Immature natural killer cell (primary cell): ENCODE data around the gene SLC22A23. TPM values are rescaled to one million over a fixed set of nuclear protein-coding genes. Genes with fewer than 3 reads are reported as not detected.

Experiments used
- DNase-seq, 3 donors: peaks; one replicate each; pipeline ENCODE4 v3.0.0; 2022; ENCODE audit warnings: mixed read lengths in 1 of 3
- H3K27ac Mint-ChIP-seq, 6 donors: one replicate each; pipeline ENCODE4 v1.8.0; 2020; ENCODE audit warnings: mixed read lengths in 6 of 6, mild to moderate bottlenecking in 5 of 6, inconsistent platforms in 4 of 6, moderate library complexity in 3 of 6
- H3K27me3 Mint-ChIP-seq, 3 donors: one replicate each; pipeline ENCODE4 v1.8.0; 2020 to 2021; ENCODE audit warnings: low read depth in 3 of 3, mild to moderate bottlenecking in 3 of 3, mixed read lengths in 3 of 3, moderate library complexity in 3 of 3, inconsistent platforms in 1 of 3
- H3K36me3 Mint-ChIP-seq, 3 donors: one replicate each; pipeline ENCODE4 v1.8.0; 2020; ENCODE audit warnings: mixed read lengths in 3 of 3, inconsistent platforms in 2 of 3, mild to moderate bottlenecking in 2 of 3
- H3K4me1 Mint-ChIP-seq, 2 donors: one replicate each; pipeline ENCODE4 v1.8.0; 2020; ENCODE audit warnings: inconsistent platforms in 2 of 2, mild to moderate bottlenecking in 2 of 2, mixed read lengths in 2 of 2, moderate library complexity in 1 of 2
- H3K4me3 Mint-ChIP-seq, 5 donors: one replicate each; pipeline ENCODE4 v1.8.0; 2020; ENCODE audit warnings: mild to moderate bottlenecking in 5 of 5, mixed read lengths in 5 of 5, inconsistent platforms in 3 of 5, moderate library complexity in 3 of 5
- H3K9me3 Mint-ChIP-seq, 6 donors: one replicate each; pipeline ENCODE4 v1.8.0; 2020; ENCODE audit warnings: mild to moderate bottlenecking in 6 of 6, mixed read lengths in 6 of 6, inconsistent platforms in 4 of 6, moderate library complexity in 3 of 6
- polyA plus RNA-seq, 3 donors: library from polyadenylated mRNA; unstranded; fragments of 300-500 nt; fragmentation: Illumina TruSeq; gene quantifications; one replicate each; pipeline ENCODE4 v1.2.3, GENCODE V29; 2021

SLC22A23 gene
- polyA plus RNA-seq, 3 donors from 2014 or later, result 0.14 to 0.21 TPM; not detected in 1

DNA sequence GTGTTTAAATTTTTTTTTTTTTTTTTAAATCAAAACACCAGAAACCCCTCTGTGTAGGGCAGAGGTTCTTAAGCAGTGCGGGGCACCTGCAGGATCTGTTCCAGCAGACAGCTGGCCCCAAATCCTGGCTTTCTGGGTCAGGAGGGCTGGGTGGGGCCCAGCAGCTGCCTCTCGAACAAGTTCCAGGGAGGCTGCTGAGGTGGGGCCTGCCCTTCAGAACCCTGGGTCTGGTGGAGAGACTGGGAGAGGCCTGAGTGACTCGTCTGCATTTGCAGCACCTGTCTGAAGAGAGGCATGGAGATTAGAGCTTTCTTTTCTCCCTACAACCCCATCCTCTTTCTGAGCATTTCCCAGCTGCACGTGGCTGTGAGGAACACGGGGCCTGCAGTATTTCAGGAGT lies 189.7 kb downstream of the SLC22A23 start:
- Mint-ChIP-seq H3K4me1 (peaks cover 21 to 26% of the 10 kb centered on the region in 2 donors), H3K9me3 (no peaks in the 10 kb centered on the region), H3K27ac (no peak overlapping the region), H3K27me3 (peaks cover 0 to 2% (median 0%) of the 10 kb centered on the region in 3 donors), H3K4me3 (no peak overlapping the region), H3K36me3 (peaks cover 14 to 23% (median 22%) of the 10 kb centered on the region in 3 donors)
- DNase-seq, result no peak

GRCh38 chr6:3266170-3266569 lies 190.7 kb downstream of the SLC22A23 start:
- H3K27ac Mint-ChIP-seq, result no peak overlapping the region
- DNase-seq, result no peak
- H3K27me3 Mint-ChIP-seq, result peaks cover 0 to 2% (median 0%) of the 10 kb centered on the region in 3 donors
- H3K4me1 Mint-ChIP-seq, result peaks cover 30 to 36% of the 10 kb centered on the region in 2 donors
- H3K36me3 Mint-ChIP-seq, result peaks cover 14 to 23% (median 22%) of the 10 kb centered on the region in 3 donors
- H3K4me3 Mint-ChIP-seq, result no peak overlapping the region
- no peaks in the 10 kb centered on the region for H3K9me3 Mint-ChIP-seq

- Mint-ChIP-seq H3K36me3 (peaks cover 11 to 18% (median 18%) of the 10 kb centered on the region in 3 donors), H3K9me3 (no peaks in the 10 kb centered on the region), H3K27ac (no peak overlapping the region), H3K4me1 (peaks cover 35 to 41% of the 10 kb centered on the region in 2 donors), H3K27me3 (peaks cover 0 to 2% (median 0%) of the 10 kb centered on the region in 3 donors), H3K4me3 (no peak overlapping the region)
- DNase-seq, result no peak
These were observed 191.2 kb downstream of the SLC22A23 start for GRCh38 chr6:3265671-3266070.

DNA sequence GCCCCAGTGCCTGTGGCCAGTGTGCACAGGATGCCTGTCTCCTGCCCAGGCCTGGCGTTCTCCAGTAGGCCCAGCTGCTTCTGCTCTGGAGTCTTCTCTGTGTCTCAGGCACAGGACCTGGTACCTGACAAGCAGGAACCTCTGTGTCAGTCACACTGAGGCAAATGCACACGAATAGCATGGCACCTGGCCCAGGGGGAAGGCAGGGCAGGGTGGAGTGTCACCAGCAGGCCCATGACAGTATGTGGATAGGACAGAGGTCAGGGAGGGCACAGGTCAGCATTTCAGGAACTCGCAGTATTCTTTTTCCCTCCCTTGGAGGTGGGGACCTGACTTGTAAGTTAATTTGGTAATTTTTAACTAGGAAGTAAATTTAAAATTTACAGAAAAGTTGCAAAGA lies 192.5 kb downstream of the SLC22A23 start:
- Mint-ChIP-seq H3K27me3 (peaks cover 0 to 4% (median 3%) of the 10 kb centered on the region in 3 donors), H3K36me3 (peaks cover 7 to 23% (median 12%) of the 10 kb centered on the region in 3 donors), H3K9me3 (no peaks in the 10 kb centered on the region), H3K4me1 (peaks cover 47 to 54% of the 10 kb centered on the region in 2 donors), H3K27ac (no peak overlapping the region), H3K4me3 (no peak overlapping the region)
- DNase-seq, result no peak

- H3K9me3 Mint-ChIP-seq, result no peaks in the 10 kb centered on the region
- H3K4me3 Mint-ChIP-seq, result peak overlapping the region in 1 of 5 donors; percentile 16
- no peak for DNase-seq
- peaks cover 0 to 5% (median 4%) of the 10 kb centered on the region in 3 donors for H3K27me3 Mint-ChIP-seq
- peaks cover 0 to 14% (median 5%) of the 10 kb centered on the region in 3 donors for H3K36me3 Mint-ChIP-seq
- peaks cover 44 to 49% of the 10 kb centered on the region in 2 donors for H3K4me1 Mint-ChIP-seq
- H3K27ac Mint-ChIP-seq, result no peak overlapping the region
These were observed 193.8 kb downstream of the SLC22A23 start for GRCh38 chr6:3263096-3263495.

- Mint-ChIP-seq H3K9me3 (no peaks in the 10 kb centered on the region), H3K4me3 (peak overlapping the region in 1 of 5 donors; percentile 50), H3K27ac (no peak overlapping the region), H3K4me1 (peaks cover 40 to 42% of the 10 kb centered on the region in 2 donors), H3K27me3 (peaks cover under 1 to 5% (median 4%) of the 10 kb centered on the region in 3 donors), H3K36me3 (peaks cover 0 to 10% (median 5%) of the 10 kb centered on the region in 3 donors)
- no peak for DNase-seq
These were observed 194.9 kb downstream of the SLC22A23 start for GRCh38 chr6:3261921-3262320.

DNA sequence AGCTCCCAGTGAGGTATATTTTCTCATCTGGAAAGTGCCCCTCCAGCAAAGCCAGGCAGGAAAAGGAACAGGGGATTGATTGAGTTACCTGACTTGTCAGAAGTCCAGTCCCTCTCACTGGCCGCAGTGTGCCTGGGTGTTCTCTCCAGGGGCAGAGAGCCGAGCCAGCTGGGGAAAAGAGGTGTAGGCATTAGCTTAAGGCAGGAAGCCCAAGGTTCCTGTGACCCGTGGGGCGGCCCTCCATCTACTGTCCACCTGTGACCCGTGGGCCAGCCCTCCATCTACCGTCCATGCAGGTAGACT lies 195.4 kb downstream of the SLC22A23 start:
- H3K27ac Mint-ChIP-seq, result no peak overlapping the region
- DNase-seq, result no peak
- peaks cover 3 to 5% (median 5%) of the 10 kb centered on the region in 3 donors for H3K27me3 Mint-ChIP-seq
- peaks cover 39 to 42% of the 10 kb centered on the region in 2 donors for H3K4me1 Mint-ChIP-seq
- peaks cover 0 to 10% (median 4%) of the 10 kb centered on the region in 3 donors for H3K36me3 Mint-ChIP-seq
- H3K9me3 Mint-ChIP-seq, result no peaks in the 10 kb centered on the region
- peak overlapping the region in 3 of 5 donors; percentile 62 to 94 (median 92) for H3K4me3 Mint-ChIP-seq

DNA sequence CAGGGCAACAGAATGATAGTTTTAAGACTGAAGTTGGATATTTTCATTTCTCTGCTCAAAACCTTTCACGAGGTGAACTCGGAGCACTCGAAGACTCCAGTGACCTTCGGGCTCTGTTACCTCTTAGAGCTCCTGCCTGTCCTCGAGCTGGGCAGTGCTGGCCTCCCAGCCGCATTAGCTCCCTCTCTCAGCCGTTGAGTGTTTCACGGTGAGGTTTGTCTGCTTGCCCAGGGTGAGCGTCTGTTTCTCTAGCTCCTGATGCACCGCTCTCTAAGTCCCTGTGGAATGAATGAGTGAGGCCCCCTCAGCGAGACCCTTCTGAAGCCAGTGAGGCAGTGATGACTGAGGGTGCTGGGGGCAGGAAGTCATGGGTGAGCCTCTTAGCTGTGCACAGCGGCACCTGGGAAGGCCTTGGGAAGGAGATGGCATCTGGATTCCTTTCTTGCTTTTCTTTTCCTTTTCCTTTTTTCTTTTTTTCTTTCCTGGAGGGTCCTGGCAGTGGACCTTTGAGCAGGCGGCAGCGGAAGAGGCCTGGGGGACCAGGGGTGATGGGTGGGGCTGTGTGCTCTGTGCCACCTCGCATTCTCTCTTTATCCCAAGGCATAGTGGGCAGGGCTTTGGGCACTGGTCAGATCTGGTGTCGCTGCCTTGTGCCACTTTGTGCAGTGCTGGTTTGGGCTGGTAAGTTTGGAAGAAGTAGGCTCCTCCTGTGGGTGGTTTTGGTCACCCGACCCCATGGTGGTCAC lies 195.9 kb downstream of the SLC22A23 start:
- peaks cover 0 to 10% (median 0%) of the 10 kb centered on the region in 3 donors for H3K36me3 Mint-ChIP-seq
- H3K27me3 Mint-ChIP-seq, result peaks cover 3 to 5% (median 5%) of the 10 kb centered on the region in 3 donors
- peaks cover 36 to 42% of the 10 kb centered on the region in 2 donors for H3K4me1 Mint-ChIP-seq
- no peak for DNase-seq
- H3K27ac Mint-ChIP-seq, result peak overlapping the region in 3 of 6 donors; percentile 13 to 40 (median 33)
- H3K9me3 Mint-ChIP-seq, result no peaks in the 10 kb centered on the region
- peak overlapping the region; percentile 56 to 97 (median 92) for H3K4me3 Mint-ChIP-seq

DNA sequence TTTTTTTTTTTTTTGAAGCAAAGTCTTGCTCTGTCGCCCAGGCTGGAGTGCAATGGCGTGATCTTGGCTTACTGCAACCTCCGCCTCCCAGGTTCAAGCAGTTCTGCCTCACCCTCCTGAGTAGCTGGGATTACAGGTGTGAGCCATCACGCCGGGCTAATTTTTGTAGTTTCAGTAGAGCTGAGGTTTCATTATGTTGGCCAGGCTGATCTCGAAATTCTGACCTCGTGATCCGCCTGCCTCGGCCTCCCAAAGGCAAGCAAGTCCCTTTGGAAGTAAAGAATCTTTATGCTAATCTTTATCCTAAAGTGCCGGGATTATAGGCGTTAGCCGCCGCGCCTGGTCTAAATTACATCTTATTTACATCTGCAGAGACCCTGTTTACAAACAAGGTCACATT lies 196.6 kb downstream of the SLC22A23 start:
- peak overlapping the region in 2 of 6 donors; percentile 13 to 24 for H3K27ac Mint-ChIP-seq
- H3K9me3 Mint-ChIP-seq, result no peaks in the 10 kb centered on the region
- peaks cover 36 to 42% of the 10 kb centered on the region in 2 donors for H3K4me1 Mint-ChIP-seq
- no peak for DNase-seq
- H3K27me3 Mint-ChIP-seq, result peaks cover 3 to 5% (median 5%) of the 10 kb centered on the region in 3 donors
- peaks cover 0 to 10% (median 0%) of the 10 kb centered on the region in 3 donors for H3K36me3 Mint-ChIP-seq
- peak overlapping the region; percentile 71 to 97 (median 94) for H3K4me3 Mint-ChIP-seq

DNA sequence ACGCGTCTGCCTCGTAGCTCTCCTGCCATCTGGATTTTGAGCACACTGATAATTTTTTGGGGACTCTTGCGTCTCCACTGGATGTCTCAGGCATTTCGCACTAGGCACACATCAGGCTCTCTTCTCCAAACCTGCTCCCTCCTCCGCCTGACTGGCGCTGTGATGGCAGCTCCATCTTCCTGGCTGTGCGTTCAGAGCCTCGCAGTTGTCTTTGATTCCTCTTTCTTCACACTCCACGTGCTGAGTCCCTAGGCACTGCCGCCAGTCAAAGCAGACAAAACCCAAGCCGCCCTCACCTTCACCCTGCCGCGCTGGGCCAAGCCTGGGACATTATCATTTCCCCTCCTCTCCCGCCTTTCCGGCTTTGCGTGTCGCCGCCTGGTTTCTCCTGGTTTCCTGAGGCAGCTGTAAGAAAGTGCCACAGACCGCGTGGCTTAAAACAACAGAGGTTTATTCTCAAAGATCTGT lies 197.3 kb downstream of the SLC22A23 start:
- Mint-ChIP-seq H3K27ac (peak overlapping the region; percentile 82 to 96 (median 86)), H3K27me3 (peaks cover 3 to 5% (median 5%) of the 10 kb centered on the region in 3 donors), H3K4me3 (peak overlapping the region; percentile 89 to 97 (median 94)), H3K9me3 (no peaks in the 10 kb centered on the region), H3K36me3 (peaks cover 0 to 7% (median 0%) of the 10 kb centered on the region in 3 donors), H3K4me1 (peaks cover 36 to 42% of the 10 kb centered on the region in 2 donors)
- DNase-seq, result peak; percentile 12 to 63 (median 20)

DNA sequence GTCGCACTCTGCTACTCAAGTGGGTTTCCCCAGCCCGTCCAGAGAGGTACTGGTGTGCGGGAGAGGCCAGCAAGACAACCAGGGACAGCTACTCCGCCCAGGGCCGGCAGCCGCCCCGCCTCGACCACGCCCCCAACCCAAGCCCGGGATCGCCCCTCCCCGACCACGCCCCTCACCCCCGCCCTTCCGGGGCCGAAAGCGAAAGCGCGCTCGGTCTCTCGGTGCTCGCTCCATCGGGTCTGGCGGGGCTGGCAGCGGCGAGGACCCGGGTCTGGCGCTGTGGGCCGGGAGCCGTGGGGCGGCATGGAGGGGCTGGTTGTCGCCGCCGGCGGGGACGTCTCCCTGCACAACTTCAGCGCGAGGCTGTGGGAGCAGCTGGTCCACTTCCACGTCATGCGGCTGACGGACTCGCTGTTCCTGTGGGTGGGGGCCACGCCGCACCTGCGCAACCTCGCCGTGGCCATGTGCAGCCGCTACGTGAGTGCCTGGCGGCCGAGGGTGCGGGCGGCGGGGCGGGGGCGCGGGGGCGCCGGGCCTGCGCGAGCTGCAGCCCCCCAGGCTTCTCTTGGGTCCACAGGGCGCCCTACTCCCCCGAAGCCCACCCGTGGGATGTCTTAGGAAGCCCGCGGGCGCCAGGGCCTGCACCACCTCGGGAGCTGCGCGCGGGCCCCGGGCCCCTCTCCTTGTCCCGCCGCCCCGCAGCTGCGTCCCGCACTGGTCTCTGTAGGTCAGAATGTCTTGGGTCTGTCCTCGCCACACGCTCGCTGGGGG lies 197.9 kb downstream of the SLC22A23 start, which contains the start of gene PSMG4:
PSMG4 (plus strand) TSS at position 228 of the 771 bp plus-strand sequence; CDS start at position 304, 76 bp downstream.
- DNase-seq, result peak; percentile 90
- Mint-ChIP-seq H3K4me3 (peak within 1 kb of the TSS; percentile 89 to 97 (median 94)), H3K36me3 (peaks cover 0 to 6% (median 0%) of the 10 kb centered on the region in 3 donors), H3K9me3 (peaks cover 0 to 2% (median 0%) of the 10 kb centered on the region in 6 donors), H3K27me3 (peaks cover 3 to 8% (median 5%) of the 10 kb centered on the region in 3 donors), H3K4me1 (peaks cover 36 to 42% of the 10 kb centered on the region in 2 donors), H3K27ac (peak within 1 kb of the TSS; percentile 82 to 96 (median 86))

- peaks cover 3 to 8% (median 5%) of the 10 kb centered on the region in 3 donors for H3K27me3 Mint-ChIP-seq
- H3K36me3 Mint-ChIP-seq, result peaks cover 0 to 6% (median 0%) of the 10 kb centered on the region in 3 donors
- H3K27ac Mint-ChIP-seq, result no peak overlapping the region
- H3K4me3 Mint-ChIP-seq, result peak overlapping the region; percentile 69 to 85 (median 79)
- H3K4me1 Mint-ChIP-seq, result peaks cover 32 to 37% of the 10 kb centered on the region in 2 donors
- H3K9me3 Mint-ChIP-seq, result peaks cover 0 to 2% (median 0%) of the 10 kb centered on the region in 6 donors
- no peak for DNase-seq
These were observed 198.6 kb downstream of the SLC22A23 start for GRCh38 chr6:3258201-3258600.

DNA sequence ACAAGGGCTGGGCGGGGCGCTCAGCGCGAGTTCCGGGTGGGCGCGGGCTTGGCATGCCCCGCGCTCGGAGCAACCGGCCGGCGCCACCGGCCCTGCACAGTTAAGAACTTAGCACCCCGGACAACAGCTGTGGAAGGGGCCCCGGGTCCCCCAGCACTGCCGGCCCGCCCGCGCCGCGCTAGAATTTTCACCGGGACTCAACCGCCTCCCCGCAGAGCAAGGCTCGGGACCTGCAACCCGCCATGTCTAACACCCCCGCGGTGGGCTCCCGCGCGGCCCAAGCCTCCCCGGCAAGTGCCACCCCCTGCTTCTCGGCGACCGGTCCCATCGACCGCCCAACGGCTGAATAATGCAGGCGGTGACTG lies 203.3 kb downstream of the SLC22A23 start:
- Mint-ChIP-seq H3K27me3 (peaks cover 3 to 17% (median 3%) of the 10 kb centered on the region in 3 donors), H3K4me3 (no peak overlapping the region), H3K4me1 (peaks cover 4 to 8% of the 10 kb centered on the region in 2 donors), H3K36me3 (no peaks in the 10 kb centered on the region), H3K9me3 (peaks cover 0 to 2% (median 0%) of the 10 kb centered on the region in 6 donors), H3K27ac (no peak overlapping the region)
- DNase-seq, result no peak
